PFSK-1 (cell line): Measurements from ENCODE around the gene CASTOR1.

Experiments
- FOXP2 ChIP-seq: optimal IDR thresholded peaks from 2 replicates; pipeline ENCODE3; 2011; ENCODE audit warnings: borderline replicate concordance, control low read depth, inconsistent platforms; ENCODE audit not compliant: insufficient read depth; ENCODE audit errors: extremely low read length, extremely low read depth
- POLR2AphosphoS5 ChIP-seq: IDR thresholded peaks from 2 replicates; pipeline ENCODE4 v1.6.1; 2012; ENCODE audit warnings: low read depth, mild to moderate bottlenecking, control low read depth, low read length, moderate library complexity
- REST ChIP-seq, 2 experiments: IDR thresholded peaks; 2 replicates each; pipeline versions ENCODE4 v1.6.1 to v1.8.0; 2011 to 2012; ENCODE audit warnings: low read depth in 2 of 2, low read length in 2 of 2, control low read depth in 1 of 2, inconsistent platforms in 1 of 2, mild to moderate bottlenecking in 1 of 2, moderate library complexity in 1 of 2; ENCODE audit not compliant: insufficient read depth in 1 of 2
- SIN3A ChIP-seq: IDR thresholded peaks from 2 replicates; pipeline ENCODE4 v1.6.1; 2012; ENCODE audit warnings: mild to moderate bottlenecking, low read length, moderate library complexity, borderline replicate concordance; ENCODE audit not compliant: insufficient read depth
- TAF1 ChIP-seq: IDR thresholded peaks from 2 replicates; pipeline ENCODE4 v1.6.1; 2012; ENCODE audit warnings: low read length, control low read depth, borderline replicate concordance; ENCODE audit not compliant: insufficient read depth

The CASTOR1 gene

GRCh38 chr22:30335236-30335635, 45.9 kb upstream of the CASTOR1 start:
- TF ChIP-seq SIN3A: no peak
- TF ChIP-seq FOXP2: no peak
- TF ChIP-seq POLR2AphosphoS5: no peak
- TF ChIP-seq REST (IDR thresholded peaks at IDR 0.05; ENCODE audit: insufficient read depth in 1 of 2, low read depth in 2 of 2, low read length in 2 of 2): no peak
- TF ChIP-seq TAF1: no peak

- TF ChIP-seq POLR2AphosphoS5 (no peak), REST (IDR thresholded peaks at IDR 0.05; ENCODE audit: insufficient read depth in 1 of 2, low read depth in 2 of 2, low read length in 2 of 2) (no peak), FOXP2 (no peak), TAF1 (no peak), SIN3A (no peak)
Measured at GRCh38 chr22:30334646-30335045, 45.3 kb upstream of the CASTOR1 start.

- TF ChIP-seq POLR2AphosphoS5 (no peak), TAF1 (no peak), FOXP2 (no peak), SIN3A (no peak), REST (IDR thresholded peaks at IDR 0.05; ENCODE audit: insufficient read depth in 1 of 2, low read depth in 2 of 2, low read length in 2 of 2) (no peak)
Measured at GRCh38 chr22:30333707-30334087, 44.4 kb upstream of the CASTOR1 start.

GRCh38 chr22:30332994-30333706, 43.8 kb upstream of the CASTOR1 start:
- TF ChIP-seq SIN3A (no peak), TAF1 (no peak), REST (IDR thresholded peaks at IDR 0.05; ENCODE audit: insufficient read depth in 1 of 2, low read depth in 2 of 2, low read length in 2 of 2) (no peak), POLR2AphosphoS5 (no peak), FOXP2 (no peak)

GRCh38 chr22:30332551-30332950, 43.2 kb upstream of the CASTOR1 start:
- TF ChIP-seq POLR2AphosphoS5: no peak
- TF ChIP-seq REST (IDR thresholded peaks at IDR 0.05; ENCODE audit: insufficient read depth in 1 of 2, low read depth in 2 of 2, low read length in 2 of 2): no peak
- no peak for TF ChIP-seq FOXP2
- TF ChIP-seq TAF1: no peak
- no peak for TF ChIP-seq SIN3A
